Activated T-cell treated with anti-CD3 and anti-CD28 coated beads, Interleukin-2, amount 50 U/mL, for 24 hours (primary cell): ENCODE results near the gene C1orf52.

Source experiments
- DNase-seq: peaks from one replicate; pipeline ENCODE4 v3.0.0-alpha.2; 2020
- H3K27ac Mint-ChIP-seq: 2 replicates; pipeline ENCODE4 v1.8.0; 2020; ENCODE audit warnings: mild to moderate bottlenecking, mixed read lengths
- H3K27me3 Mint-ChIP-seq: 2 replicates; pipeline ENCODE4 v1.8.0; 2020; ENCODE audit warnings: mixed read lengths
- H3K36me3 Mint-ChIP-seq: 2 replicates; pipeline ENCODE4 v1.8.0; 2020; ENCODE audit warnings: low read depth, mixed read lengths
- H3K4me1 Mint-ChIP-seq: 2 replicates; pipeline ENCODE4 v1.8.0; 2020; ENCODE audit warnings: low read depth, mixed read lengths
- H3K4me3 Mint-ChIP-seq: 2 replicates; pipeline ENCODE4 v1.8.0; 2020; ENCODE audit warnings: mild to moderate bottlenecking, moderate library complexity, mixed read lengths
- H3K9me3 Mint-ChIP-seq: 2 replicates; pipeline ENCODE4 v1.8.0; 2020; ENCODE audit warnings: mixed read lengths

C1orf52 gene

GRCh38 chr1:85202864-85203255 lies 56.6 kb downstream of the C1orf52 start:
- H3K27ac Mint-ChIP-seq, result no peak overlapping the region
- no peak for DNase-seq
- peaks cover 23% of the 10 kb centered on the region for H3K27me3 Mint-ChIP-seq
- peaks cover 10% of the 10 kb centered on the region for H3K36me3 Mint-ChIP-seq
- H3K4me3 Mint-ChIP-seq, result no peak overlapping the region
- H3K4me1 Mint-ChIP-seq, result peaks cover 25% of the 10 kb centered on the region
- H3K9me3 Mint-ChIP-seq, result no peaks in the 10 kb centered on the region

- no peaks in the 10 kb centered on the region for H3K9me3 Mint-ChIP-seq
- no peak for DNase-seq
- peaks cover 19% of the 10 kb centered on the region for H3K27me3 Mint-ChIP-seq
- peaks cover 27% of the 10 kb centered on the region for H3K4me1 Mint-ChIP-seq
- peak overlapping the region; percentile 91 for H3K4me3 Mint-ChIP-seq
- H3K36me3 Mint-ChIP-seq, result peaks cover 11% of the 10 kb centered on the region
- peak overlapping the region; percentile 92 for H3K27ac Mint-ChIP-seq
Measured at GRCh38 chr1:85202092-85202863, 57.2 kb downstream of the C1orf52 start.

GRCh38 chr1:85201340-85202091 lies 57.9 kb downstream of the C1orf52 start:
- H3K27me3 Mint-ChIP-seq, result peaks cover 12% of the 10 kb centered on the region
- peak; percentile 80 for DNase-seq
- peak overlapping the region; percentile 92 for H3K27ac Mint-ChIP-seq
- H3K4me3 Mint-ChIP-seq, result peak overlapping the region; percentile 91
- H3K36me3 Mint-ChIP-seq, result peaks cover 11% of the 10 kb centered on the region
- no peaks in the 10 kb centered on the region for H3K9me3 Mint-ChIP-seq
- peaks cover 30% of the 10 kb centered on the region for H3K4me1 Mint-ChIP-seq

DNA sequence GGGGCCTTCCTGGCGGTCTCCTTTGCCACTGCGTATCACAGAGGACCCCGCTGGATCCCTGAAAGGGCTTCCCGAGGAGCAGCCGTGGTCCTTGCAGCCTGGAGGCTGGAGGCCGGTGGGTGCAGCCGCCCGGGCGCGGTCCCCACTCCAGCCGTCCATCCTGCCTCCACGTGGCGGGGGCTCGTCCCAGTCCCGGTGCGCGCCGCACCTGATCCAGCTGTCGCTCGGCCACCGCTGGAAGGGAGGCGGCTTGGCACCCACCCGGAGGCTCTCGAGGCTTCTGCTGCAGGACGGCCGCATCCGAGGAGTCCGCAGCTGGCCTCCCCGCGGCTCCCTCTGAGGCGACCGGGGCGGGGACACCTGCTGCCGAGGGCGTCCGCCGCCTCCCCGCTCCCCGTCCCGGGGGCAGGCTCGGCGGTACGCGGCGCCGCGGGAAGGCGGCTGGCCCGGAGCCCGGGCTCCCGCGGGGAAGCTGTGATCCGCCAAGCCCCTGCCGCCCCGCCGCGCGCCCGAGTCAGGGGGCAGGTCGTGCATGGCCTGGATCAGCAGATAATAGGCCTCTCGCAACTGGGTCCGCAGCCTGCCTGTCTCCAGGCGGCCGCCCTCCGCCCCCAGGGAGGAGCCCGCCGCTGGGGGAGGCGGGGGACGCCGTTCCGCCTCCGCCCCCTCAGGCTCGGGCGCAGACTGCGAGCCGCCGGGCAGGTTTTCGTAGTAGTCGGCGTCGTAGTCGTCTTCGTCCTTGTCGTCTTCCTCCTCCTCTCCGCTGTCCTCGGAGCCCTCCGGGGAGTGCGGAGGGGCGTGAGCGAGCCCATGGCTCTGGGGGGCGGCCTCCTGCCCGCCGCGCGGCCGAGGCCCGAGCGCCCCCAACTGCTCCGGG lies 58.8 kb downstream of the C1orf52 start, which contains the start of gene SYDE2:
TSS of gene SYDE2 (minus strand) at position 554 of the 877 bp plus-strand sequence. CDS start at position 534, 20 bp downstream.
- DNase-seq, result peak; percentile 82
- Mint-ChIP-seq H3K9me3 (no peaks in the 10 kb centered on the region), H3K36me3 (peaks cover 11% of the 10 kb centered on the region), H3K27ac (peak within 1 kb of the TSS; percentile 92), H3K27me3 (peaks cover 10% of the 10 kb centered on the region), H3K4me3 (peak within 1 kb of the TSS; percentile 91), H3K4me1 (peaks cover 36% of the 10 kb centered on the region)
